ENCODE measurements around the gene TCERG1L. TPM values are rescaled to one million over a fixed set of nuclear protein-coding genes. Genes with fewer than 3 reads are reported as not detected.

Gene TCERG1L
- total and polyA plus RNA-seq, 4 donors: 0.02 to 0.09 (median 0.08) TPM; not detected in 1

DNA sequence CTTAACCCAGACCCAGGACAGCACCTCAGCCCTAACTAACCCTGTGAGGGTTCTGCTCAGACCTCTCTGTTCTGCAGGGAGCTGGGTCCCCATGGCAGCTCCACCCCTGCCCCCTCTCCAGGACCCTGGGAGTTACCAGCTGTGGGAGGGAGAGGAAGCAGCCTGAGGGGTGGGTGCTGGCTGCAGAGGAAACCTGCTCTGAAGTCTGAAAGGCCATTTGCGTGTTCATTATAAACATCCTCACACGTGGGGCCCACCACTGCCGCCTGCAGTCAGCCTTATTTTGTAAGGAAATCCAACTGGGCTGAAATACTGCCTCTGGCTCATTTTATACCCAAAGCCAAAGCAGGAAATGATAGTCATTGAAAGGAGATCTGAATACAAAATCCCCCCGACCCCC, 195.7 kb downstream of the TCERG1L start:
- peak in 1 of 3 donors; percentile 34 for DNase-seq
- no peak overlapping the region for H3K27ac ChIP-seq (ENCODE audit: low read depth in 1 of 2, low read length in 1 of 2)

GRCh38 chr10:131115321-131115720, 196.2 kb downstream of the TCERG1L start:
- no peak overlapping the region for H3K9ac ChIP-seq (ENCODE audit: insufficient read depth in 1 of 2, low read length in 2 of 2)
- TF ChIP-seq, protein P1, sequence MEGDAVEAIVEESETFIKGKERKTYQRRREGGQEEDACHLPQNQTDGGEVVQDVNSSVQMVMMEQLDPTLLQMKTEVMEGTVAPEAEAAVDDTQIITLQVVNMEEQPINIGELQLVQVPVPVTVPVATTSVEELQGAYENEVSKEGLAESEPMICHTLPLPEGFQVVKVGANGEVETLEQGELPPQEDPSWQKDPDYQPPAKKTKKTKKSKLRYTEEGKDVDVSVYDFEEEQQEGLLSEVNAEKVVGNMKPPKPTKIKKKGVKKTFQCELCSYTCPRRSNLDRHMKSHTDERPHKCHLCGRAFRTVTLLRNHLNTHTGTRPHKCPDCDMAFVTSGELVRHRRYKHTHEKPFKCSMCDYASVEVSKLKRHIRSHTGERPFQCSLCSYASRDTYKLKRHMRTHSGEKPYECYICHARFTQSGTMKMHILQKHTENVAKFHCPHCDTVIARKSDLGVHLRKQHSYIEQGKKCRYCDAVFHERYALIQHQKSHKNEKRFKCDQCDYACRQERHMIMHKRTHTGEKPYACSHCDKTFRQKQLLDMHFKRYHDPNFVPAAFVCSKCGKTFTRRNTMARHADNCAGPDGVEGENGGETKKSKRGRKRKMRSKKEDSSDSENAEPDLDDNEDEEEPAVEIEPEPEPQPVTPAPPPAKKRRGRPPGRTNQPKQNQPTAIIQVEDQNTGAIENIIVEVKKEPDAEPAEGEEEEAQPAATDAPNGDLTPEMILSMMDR (IDR thresholded peaks at IDR 0.05; ENCODE audit: control extremely low read depth, extremely low read depth): no peak
- no peaks in the 10 kb centered on the region for H3K36me3 ChIP-seq (ENCODE audit: control insufficient read depth in 4 of 4, insufficient read depth in 4 of 4, low read length in 4 of 4)
- no peak overlapping the region for H3K4me3 ChIP-seq
- 93 to 94% methylated on average over 14 of the region's 14 CpGs for WGBS, 2 donors
- peaks cover 0 to 5% (median 0%) of the 10 kb centered on the region in 5 donors for H3K4me1 ChIP-seq (ENCODE audit: control insufficient read depth in 5 of 5, insufficient read depth in 5 of 5, low read length in 5 of 5)
- no peaks in the 10 kb centered on the region for H3K27me3 ChIP-seq (ENCODE audit: control insufficient read depth in 3 of 3, insufficient read depth in 3 of 3, low read length in 2 of 3)
- H3K9me3 ChIP-seq (ENCODE audit: control insufficient read depth in 4 of 4, insufficient read depth in 3 of 4, low read length in 3 of 4): no peaks in the 10 kb centered on the region
- no peak for DNase-seq
- ATAC-seq (ENCODE audit: insufficient read depth, low FRiP score): no peak
- no peak overlapping the region for H3K27ac ChIP-seq (ENCODE audit: low read depth in 1 of 2, low read length in 1 of 2)

More for the DNA sequence above, 195.7 kb downstream of the TCERG1L start:
- Histone ChIP-seq H3K9ac (ENCODE audit: insufficient read depth in 1 of 2, low read length in 2 of 2) (no peak overlapping the region), H3K27me3 (ENCODE audit: control insufficient read depth in 3 of 3, insufficient read depth in 3 of 3, low read length in 2 of 3) (no peaks in the 10 kb centered on the region), H3K9me3 (ENCODE audit: control insufficient read depth in 4 of 4, insufficient read depth in 3 of 4, low read length in 3 of 4) (peaks cover 0 to 1% (median 0%) of the 10 kb centered on the region in 4 donors), H3K4me1 (ENCODE audit: control insufficient read depth in 5 of 5, insufficient read depth in 5 of 5, low read length in 5 of 5) (peaks cover 0 to 5% (median 0%) of the 10 kb centered on the region in 5 donors), H3K36me3 (ENCODE audit: control insufficient read depth in 4 of 4, insufficient read depth in 4 of 4, low read length in 4 of 4) (no peaks in the 10 kb centered on the region), H3K4me3 (no peak overlapping the region)
- ATAC-seq (ENCODE audit: insufficient read depth, low FRiP score): no peak
- 58 to 59% methylated on average over 4 of the region's 4 CpGs for WGBS, 2 donors
- TF ChIP-seq, protein P1 (IDR thresholded peaks at IDR 0.05; ENCODE audit: control extremely low read depth, extremely low read depth): no peak

DNA sequence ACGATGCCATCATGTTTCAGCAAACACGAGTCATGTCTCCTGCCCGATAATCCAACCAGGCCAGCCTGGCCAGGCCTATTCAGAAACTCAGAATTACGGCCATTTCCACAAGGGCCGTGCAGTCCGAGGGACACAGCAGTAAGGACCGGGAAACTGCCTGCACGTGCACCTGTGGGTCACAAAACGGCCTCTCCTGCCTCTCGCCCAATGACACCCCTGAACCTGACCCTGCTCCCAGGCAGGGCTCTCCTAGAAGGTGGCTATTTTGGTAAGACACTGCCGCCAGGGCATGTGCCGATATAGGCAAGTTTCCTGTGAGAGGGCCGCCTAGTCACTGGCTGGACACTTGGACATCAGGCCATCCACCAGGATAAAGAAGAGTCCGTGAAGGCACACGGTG, 196.7 kb downstream of the TCERG1L start:
- Histone ChIP-seq H3K9ac (ENCODE audit: insufficient read depth in 1 of 2, low read length in 2 of 2) (no peak overlapping the region), H3K27ac (ENCODE audit: low read depth in 1 of 2, low read length in 1 of 2) (no peak overlapping the region), H3K9me3 (ENCODE audit: control insufficient read depth in 4 of 4, insufficient read depth in 3 of 4, low read length in 3 of 4) (peaks cover 0 to 3% (median 0%) of the 10 kb centered on the region in 4 donors), H3K4me3 (no peak overlapping the region), H3K36me3 (ENCODE audit: control insufficient read depth in 4 of 4, insufficient read depth in 4 of 4, low read length in 4 of 4) (no peaks in the 10 kb centered on the region), H3K27me3 (ENCODE audit: control insufficient read depth in 3 of 3, insufficient read depth in 3 of 3, low read length in 2 of 3) (no peaks in the 10 kb centered on the region), H3K4me1 (ENCODE audit: control insufficient read depth in 5 of 5, insufficient read depth in 5 of 5, low read length in 5 of 5) (peaks cover 0 to 5% (median 0%) of the 10 kb centered on the region in 5 donors)
- ATAC-seq (ENCODE audit: insufficient read depth, low FRiP score) (no peak), DNase-seq (no peak)
- TF ChIP-seq, protein P1 (IDR thresholded peaks at IDR 0.05; ENCODE audit: control extremely low read depth, extremely low read depth): no peak
- WGBS, 2 donors: 92 to 93% methylated on average over 15 of the region's 15 CpGs

Data from lung (tissue), 12 donors.